DMS114 treated with DMSO at 0.1 percent for 48 hours (cell line): Measurements from ENCODE around the gene TCN2.
A peak's percentile ranks its signal among the peaks of the same experiment; 100 is the strongest.
"Not testable (repeated sequence)": the region's sequence is repeated elsewhere in the genome, so short reads cannot be mapped to it uniquely, and the experiment has no call there.

Experiments
- DNase-seq: peaks from one replicate; lab custom pipeline; 2025; ENCODE audit not compliant: unreplicated experiment; lab: John Stamatoyannopoulos, UW

The TCN2 gene

DNA sequence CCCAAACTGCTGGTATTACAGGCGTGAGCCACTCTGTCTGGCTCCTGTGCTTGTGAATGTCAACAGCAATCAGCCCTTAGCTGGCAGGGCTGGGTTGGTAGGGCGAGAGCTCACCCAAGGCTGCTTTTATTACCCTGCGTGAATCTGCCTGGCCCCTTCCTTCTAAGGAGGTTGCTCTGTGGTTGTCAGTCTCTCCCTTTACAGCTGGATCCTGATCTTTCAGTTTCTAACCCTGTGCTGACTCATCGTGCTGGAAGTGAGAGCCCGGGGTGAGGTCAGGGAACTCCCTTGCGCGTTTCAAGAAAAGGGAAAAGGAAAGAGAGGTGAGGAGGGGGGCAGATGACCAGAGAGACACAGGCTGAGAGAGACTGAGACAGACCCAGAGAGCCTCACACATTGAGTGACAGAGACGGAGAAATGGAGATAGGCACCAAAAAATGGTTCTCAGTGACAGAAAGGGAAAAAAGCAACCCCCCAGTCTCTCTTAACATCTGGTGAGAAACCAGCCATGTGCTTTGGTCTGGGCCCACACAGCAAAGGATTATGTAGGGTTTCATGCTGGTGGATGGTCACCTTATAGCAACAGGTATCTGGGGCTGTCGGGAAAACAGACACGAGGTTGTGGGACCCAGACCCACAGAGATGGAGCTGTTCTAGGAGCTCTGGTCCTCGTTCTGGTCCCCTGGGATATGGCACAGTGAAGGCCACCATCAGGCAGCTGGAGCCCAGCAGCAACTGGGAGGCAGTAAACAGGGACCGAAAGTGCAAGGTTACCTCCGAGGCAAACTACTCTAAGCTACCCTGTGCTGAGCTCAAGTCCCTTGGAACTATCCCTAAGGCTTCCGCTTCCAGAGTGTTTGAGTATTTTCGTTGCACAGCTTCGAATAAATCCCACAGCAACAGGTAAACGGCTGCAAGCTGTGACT lies 2.5 kb downstream of the TCN2 start:
- DNase-seq, result no peak

DNA sequence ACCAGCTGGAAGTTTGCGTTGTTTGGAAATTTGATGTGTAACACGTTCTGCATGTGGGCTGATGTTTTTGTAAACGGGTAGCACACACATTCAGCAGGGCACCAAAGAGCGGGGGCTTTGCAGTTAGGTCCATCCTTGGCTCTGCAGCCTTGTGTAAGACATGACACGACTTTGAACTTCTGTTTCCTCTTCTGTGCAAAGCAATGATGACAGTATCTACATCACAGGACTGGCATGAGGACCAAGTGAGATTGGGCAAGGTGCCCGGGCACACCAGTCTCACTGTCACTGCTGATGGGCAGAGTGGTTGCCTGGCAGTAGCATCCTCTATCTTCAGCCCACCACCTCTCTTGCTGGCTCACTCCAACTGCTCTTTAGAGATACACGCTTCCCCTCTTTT lies 3.3 kb downstream of the TCN2 start:
- DNase-seq, result no peak

DNA sequence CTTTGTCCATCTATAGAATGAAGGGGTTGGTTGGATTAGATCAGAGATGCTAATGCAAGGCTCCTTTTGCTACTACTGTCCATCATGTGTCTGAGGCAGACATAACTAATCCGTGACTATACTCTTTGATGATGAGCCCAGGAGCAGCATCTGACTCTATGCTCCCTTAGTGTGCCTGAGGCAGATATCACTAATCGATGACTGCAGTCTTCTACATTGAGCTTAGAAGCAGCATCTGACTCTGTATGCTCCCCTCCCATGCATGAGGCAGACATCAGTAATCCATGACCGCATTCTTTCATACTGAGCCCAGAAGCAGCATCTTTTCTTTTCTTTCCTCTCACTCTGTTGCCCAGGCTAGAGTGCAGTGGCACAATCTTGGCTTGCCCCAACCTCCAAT lies 4.2 kb downstream of the TCN2 start:
- DNase-seq, result no peak

DNA sequence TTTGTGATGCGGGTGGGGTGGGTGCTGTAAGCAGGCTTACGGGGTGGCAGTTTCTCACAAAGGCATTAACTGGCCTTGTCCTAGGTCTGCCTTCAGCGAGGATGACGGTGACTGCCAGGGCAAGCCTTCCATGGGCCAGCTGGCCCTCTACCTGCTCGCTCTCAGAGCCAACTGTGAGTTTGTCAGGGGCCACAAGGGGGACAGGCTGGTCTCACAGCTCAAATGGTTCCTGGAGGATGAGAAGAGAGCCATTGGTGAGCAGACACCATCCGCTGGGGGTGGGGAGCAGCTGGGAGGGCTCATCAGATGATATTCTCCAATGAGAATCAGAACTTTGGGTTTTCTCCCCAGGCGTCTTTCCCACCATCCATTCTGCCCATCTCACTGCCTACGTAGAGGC lies 5.8 kb downstream of the TCN2 start:
- no peak for DNase-seq

DNA sequence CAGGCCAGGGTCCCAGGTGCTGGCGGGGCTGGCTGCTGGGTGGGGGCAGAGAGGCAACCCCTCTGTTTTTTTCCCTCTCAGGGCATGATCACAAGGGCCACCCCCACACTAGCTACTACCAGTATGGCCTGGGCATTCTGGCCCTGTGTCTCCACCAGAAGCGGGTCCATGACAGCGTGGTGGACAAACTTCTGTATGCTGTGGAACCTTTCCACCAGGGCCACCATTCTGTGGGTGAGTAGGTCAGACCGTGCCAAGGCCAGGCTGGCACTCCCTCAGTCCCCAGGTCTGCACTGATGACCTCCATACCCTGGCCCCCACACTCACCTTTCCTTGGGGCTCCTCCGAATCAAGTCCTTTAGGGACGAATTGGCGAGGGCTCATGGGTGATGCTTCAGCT lies 7.3 kb downstream of the TCN2 start:
- no peak for DNase-seq

DNA sequence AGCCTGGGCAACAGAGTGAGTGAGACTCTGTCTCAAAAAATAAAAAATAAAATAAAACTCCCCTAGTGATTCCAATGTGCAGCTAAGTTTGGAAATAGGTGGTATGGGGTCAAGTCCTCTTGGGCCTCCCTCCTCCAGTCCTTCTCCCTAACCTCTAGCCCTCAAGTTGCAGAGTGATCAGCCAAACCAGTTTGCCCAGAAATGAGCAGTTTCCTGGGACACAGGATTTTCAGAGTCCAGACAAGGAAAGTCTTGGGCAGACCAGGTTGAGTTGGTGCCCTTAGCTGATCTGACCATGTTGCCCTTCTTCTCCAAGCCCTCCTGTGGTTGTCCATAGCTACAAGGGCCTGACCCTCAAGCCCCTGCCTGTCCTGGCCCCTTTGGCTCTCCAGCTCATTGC lies 7.9 kb downstream of the TCN2 start:
- no peak for DNase-seq

DNA sequence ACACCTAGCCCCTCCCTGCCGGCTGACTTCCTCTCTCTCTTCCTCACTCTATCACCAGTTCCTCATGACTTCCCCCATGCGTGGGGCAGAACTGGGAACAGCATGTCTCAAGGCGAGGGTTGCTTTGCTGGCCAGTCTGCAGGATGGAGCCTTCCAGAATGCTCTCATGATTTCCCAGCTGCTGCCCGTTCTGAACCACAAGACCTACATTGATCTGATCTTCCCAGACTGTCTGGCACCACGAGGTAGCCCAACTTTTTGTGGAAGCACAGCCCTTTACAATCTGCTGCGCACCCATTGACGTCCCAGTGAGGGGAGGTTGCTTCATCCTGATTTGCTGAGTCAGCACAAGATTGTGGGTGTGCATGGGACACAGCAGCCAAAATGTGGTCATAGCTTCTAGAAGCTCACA lies 8.6 kb downstream of the TCN2 start:
- DNase-seq, result no peak

DNA sequence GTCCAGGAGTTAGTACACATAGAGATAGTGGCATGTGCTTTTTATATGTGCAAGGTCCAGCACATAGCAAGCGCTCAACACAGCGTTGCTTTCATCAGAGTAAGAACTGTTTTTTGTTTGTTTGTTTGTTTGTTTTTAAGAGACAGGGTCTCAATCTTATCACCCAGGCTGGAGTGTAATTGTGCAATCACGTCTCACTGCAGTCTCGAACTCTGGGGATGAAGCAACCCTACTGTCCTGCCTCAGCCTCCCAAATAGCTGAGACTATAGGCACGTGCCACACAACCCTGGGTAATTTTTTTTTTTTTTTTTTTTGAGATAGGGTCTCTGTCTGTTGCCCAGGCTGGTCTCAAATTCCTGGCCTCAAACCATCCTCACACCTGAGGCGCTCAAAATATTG lies 10.8 kb downstream of the TCN2 start:
- no peak for DNase-seq

DNA sequence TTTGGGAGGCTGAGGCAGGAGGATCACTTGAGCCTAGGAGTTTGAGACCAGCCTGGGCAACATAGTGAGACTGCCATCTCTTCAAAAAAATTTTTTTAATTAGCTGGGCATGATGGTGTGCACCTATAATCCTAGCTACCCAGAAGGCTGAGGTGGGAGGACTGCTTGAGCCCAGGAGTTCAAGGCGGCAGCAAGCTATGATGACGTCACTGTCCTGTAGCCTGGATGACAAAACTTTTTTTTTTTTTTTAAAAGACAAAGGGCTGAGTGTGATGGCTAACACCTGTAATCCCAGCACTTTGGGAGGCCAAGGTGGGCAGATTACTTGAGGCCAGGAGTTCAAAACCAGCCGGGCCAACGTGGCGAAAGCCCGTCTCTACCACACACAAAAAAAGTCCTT lies 12.9 kb downstream of the TCN2 start:
- DNase-seq, result not testable (repeated sequence)

DNA sequence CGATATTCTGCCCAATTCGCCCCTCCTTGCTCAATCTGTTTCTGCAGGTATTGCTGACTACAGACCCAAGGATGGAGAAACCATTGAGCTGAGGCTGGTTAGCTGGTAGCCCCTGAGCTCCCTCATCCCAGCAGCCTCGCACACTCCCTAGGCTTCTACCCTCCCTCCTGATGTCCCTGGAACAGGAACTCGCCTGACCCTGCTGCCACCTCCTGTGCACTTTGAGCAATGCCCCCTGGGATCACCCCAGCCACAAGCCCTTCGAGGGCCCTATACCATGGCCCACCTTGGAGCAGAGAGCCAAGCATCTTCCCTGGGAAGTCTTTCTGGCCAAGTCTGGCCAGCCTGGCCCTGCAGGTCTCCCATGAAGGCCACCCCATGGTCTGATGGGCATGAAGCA lies 19.4 kb downstream of the TCN2 start:
- DNase-seq, result no peak

DNA sequence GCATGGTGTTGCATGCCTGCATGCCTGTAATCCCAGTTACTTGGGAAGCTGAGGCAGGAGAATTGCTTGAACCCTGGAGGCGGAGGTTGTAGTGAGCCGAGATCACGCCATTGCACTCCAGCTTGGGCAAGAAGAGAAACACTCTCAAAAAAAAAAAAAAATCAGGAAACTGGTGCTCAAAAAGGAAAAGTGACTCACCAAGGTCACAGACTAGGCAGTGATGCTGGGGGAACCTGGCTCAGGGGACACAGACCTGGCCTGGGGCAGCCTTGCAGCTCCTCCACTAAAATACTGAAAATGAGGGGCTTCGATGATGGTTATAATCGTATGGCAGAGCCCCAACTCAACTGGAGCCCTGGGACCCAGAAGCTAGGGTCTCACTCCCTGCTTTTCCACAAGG lies 20.5 kb downstream of the TCN2 start:
- no peak for DNase-seq

DNA sequence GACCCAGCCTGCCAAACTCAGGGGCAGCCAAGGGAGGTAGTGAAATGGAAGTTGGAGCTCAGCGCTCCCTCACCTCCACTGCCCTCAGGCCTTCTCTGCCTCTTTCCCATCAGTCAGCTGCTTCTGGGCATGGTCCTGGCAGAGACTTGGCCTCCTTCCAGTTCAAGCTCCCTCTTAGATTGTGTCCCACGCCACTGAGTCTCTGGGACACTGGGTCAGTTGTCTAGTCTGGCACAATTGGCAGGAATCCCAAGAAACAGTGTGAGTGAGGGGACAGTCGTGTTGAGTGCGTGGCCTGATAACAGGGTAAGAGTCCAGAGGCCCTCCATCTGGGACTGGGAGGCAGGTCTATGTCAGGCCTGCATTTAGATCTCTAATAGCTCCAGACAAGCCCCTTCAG lies 21.5 kb downstream of the TCN2 start:
- no peak for DNase-seq

DNA sequence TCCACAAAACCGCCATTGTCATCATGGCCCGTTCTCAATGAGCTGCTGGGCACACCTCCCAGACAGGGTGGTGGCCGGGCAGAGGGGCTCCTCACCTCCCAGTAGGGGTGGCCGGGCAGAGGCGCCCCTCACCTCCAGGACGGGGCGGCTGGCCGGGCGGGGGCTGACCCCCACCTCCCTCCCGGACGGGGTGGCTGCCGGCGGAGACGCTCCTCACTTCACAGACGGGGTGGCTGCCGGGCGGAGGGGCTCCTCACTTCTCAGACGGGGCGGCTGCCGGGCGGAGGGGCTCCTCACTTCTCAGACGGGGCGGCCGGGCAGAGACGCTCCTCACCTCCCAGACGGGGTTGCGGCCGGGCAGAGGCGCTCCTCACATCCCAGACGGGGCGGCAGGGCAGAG lies 24.5 kb downstream of the TCN2 start:
- not testable (repeated sequence) for DNase-seq

DNA sequence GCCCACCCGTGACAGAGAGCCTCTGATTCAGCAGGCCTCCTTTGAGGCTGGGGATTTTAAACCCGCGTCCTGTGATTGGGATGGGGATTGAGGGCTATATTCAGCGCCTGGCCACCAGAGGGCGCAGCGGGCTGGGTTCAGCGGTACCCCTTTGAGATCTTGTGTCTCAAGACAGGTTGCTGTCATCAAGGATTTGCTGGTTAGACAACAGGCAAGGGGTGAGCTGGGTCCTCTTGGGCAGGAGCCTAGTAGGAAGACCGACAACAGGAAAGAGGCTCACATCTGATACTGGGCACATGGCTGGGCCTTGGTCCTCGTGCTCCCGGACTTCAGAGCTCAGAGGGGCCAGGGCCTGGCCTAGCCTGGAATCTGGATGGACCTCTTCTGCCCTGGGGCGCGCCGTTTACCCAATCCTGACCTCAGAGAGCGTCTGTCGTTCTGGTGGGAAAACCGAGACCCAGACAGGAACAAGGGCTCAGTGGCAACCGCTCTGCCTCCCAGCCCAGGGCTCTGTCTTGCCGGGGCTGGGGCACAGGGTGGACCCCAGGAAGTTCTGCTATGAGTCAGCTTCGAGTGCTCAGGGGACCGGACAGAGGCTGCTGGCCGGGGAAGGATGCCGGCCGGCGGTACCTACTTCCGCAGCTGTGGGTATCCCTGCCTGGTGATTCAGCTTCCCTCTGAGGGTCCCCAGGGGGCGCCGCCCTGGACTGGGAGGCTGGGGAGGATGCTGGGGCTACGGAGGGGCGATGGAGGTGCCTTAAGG lies 27.7 kb downstream of the TCN2 start:
- DNase-seq, result peak; percentile 58

DNA sequence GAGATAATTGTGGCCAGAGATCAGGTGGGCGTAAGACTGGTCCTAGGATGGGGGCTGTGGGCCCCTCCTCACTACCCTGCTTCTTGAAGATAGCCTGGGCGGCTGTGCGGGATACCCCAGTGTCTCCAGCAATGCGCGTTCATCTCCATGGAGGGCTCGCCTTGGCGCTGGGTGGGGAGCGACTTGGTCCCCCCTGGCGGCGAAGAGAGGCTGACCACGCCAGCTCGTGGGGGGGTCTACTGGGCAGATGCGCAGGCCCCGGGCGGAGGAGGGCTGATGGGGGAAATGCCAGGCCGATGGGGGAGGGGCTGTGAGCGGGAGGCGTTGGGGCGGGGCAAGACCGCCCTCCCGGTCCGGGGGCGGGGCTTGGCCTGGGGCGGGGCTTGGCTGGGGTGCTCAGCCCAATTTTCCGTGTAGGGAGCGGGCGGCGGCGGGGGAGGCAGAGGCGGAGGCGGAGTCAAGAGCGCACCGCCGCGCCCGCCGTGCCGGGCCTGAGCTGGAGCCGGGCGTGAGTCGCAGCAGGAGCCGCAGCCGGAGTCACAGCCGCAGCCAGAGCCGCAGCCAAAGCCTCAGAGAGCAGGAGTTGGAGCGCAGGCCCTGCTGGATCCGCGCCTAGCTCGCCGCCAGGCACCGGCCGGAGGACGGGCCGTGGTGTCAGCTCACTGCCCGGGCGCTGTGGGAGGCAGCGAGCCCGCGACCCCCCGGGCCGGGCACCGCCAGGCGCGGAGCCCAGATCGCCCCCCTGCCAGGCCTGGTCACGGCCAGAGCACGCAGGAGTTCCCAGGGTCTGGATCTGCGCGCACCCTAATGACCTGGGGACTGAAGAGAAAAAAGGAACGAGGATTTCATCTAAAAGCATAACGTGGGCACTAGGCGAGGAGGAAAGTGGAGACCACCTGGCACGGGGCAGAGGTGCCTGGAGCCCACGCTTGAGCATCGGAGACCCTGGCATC lies 28.6 kb downstream of the TCN2 start, which contains the start of gene SLC35E4:
Gene SLC35E4, plus strand, starts transcription at position 509 of the 953 bp plus-strand sequence. CDS start 670 bp downstream, outside the sequence.
- peak; percentile 77 for DNase-seq

DNA sequence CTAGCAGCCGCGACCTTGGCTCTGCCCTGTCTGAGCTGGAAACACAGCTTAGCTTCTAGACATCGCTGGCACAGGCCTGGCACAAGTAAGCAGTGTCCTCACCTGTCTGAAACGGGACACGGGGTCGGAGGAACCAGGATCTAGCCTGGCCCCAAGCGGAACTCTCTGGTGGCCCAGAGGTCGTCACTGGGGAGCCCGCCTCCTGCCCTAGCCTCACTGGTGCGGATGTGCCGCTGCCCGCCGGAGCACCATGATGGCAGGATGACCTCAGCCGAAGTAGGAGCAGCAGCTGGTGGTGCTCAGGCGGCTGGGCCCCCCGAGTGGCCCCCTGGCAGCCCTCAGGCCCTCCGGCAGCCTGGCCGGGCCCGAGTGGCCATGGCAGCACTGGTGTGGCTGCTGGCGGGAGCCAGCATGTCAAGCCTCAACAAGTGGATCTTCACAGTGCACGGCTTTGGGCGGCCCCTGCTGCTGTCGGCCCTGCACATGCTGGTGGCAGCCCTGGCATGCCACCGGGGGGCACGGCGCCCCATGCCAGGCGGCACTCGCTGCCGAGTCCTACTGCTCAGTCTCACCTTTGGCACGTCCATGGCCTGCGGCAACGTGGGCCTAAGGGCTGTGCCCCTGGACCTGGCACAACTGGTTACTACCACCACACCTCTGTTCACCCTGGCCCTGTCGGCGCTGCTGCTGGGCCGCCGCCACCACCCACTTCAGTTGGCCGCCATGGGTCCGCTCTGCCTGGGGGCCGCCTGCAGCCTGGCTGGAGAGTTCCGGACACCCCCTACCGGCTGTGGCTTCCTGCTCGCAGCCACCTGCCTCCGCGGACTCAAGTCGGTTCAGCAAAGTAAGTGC lies 29.5 kb downstream of the TCN2 start:
- DNase-seq, result no peak

DNA sequence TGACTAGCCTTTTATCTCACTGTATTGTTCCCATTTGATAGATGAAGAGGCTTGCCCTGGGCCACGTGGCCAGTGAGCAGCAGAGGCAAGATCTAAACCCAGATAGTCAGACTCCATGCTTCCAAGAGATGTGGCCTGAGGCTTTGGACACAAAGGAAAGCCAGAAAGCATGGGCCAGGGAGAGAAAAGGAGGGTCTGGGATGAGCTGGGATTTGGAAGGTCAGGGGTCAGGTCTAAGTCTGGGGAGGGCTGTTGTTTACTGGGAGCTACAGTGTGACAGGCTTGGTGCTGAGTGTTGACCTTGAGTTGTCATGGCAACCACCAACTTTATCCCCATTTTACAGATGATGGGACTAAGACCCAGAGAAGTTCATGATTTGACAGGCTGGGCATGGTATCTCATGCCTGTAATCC lies 30.7 kb downstream of the TCN2 start:
- no peak for DNase-seq

DNA sequence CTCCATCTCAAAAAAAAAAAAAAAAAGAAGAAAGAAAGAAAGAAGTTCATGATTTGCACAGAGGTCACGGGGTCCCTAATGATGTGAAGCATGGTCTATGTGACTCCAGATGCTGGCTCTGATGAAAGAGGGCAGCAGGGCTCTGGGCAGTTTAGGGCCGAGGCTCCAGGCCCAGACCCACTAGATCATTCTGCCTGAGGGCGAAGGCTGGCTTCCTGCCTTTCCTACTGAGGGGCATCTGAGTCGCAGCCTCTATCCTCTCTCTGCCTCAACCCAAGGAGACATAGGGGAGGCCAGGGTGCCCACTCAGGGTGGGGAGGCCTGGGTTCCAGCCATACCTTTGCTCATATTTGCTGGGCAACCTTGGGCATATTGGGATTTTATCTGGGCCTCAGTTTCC lies 33.4 kb downstream of the TCN2 start:
- DNase-seq, result no peak

DNA sequence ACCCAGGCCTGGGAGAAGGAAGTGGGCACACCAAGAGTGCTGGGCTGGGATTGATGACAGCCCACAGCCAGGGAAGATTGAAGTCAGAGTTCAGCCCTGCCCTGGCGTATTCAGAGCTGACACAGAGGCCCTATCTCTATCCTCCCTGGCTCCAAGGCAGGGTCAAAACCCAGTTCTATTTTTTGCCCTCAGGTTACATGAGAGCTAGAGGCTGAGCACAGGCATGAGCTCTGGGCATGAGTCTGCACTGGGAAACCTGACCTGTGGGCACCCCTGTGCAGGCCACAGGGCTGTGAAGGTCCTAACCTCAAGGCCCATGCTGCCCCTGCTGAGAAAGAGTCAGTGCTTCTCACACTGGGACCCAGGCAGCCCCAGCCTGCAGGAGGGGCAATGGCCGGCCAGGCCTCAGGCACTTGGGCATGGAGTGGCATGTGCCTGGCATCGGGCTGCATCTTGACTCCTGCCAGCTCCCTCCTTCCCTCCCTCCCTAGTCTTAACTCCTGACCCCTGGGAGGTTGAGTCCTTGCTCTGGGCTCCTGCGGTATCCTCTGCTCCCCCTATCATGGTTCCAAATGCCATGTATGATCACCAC lies 34.0 kb downstream of the TCN2 start:
- DNase-seq, result no peak
